Activated T-cell treated with anti-CD3 and anti-CD28 coated beads, Interleukin-2, amount 50 U/mL, for 1 hour (primary cell): ENCODE measurements around the gene MED13L.
"Not testable (repeated sequence)": the region's sequence is repeated elsewhere in the genome, so short reads cannot be mapped to it uniquely, and the experiment has no call there.

ENCODE experiments used
- DNase-seq: peaks from one replicate; pipeline ENCODE4 v3.0.0-alpha.2; 2020

Gene MED13L

GRCh38 chr12:116303066-116303465, 25.6 kb upstream of the MED13L start:
- no peak for DNase-seq

DNA sequence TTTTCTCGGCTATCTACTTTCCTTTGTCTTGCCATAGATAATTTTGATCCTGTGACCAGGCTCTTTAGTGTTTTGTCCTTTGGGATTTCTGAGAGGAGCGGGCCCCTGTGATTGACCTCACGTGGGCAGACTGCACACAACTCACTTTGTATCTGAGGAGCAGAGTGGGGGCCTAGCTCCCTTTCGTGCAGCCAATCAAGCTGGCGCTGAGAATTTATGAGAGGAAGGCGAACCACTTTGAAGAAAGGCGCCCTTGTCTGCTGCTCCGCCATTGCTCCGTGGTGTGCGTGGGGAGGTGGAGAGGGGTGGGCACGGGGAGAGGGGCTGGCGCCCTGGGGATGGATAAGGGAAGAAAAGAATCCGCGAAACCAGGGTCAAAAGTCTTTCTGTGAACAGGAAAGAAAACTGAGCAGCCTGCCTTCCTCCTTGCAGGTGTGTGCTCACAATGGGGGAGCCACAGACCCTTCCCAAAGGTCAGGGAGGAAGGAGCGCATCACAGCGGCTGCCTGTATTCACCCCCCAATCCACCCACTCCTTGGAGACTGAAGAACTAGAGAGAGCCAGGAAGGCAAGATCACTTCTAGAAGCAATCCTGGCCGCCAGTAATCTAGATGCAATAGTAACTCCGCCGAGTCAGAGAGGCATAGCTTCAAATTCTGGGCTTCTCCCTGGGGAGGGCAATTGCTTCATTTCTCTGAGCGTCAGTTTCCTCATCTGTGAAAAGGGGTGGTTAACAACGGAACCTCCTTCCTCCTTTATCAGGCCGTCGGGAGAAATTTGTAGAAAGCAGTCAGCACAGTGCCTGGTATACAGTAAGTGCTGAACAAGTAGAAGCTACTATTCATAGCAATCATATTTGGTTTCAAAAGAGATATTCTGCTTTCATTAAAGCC, 24.9 kb upstream of the MED13L start:
- DNase-seq: no peak

DNA sequence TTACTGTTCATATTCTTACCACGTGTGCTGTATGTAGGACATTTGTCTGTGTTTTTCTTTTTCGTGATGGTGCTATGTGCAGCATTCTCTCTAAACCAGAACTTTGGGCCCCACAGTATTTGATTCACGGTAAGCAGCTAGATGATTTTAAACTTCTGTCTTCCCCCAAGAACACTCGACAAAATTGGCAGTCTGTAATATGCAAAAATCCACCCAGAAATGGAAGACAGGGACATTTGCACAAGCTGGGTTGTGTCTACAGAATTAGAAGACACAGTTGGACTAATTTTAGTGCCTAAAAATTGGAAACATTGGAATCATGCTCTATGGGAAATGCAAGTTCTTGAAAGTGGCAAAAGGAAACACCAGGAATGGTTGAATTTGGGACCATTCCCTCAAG, 24.1 kb upstream of the MED13L start:
- DNase-seq: no peak

DNA sequence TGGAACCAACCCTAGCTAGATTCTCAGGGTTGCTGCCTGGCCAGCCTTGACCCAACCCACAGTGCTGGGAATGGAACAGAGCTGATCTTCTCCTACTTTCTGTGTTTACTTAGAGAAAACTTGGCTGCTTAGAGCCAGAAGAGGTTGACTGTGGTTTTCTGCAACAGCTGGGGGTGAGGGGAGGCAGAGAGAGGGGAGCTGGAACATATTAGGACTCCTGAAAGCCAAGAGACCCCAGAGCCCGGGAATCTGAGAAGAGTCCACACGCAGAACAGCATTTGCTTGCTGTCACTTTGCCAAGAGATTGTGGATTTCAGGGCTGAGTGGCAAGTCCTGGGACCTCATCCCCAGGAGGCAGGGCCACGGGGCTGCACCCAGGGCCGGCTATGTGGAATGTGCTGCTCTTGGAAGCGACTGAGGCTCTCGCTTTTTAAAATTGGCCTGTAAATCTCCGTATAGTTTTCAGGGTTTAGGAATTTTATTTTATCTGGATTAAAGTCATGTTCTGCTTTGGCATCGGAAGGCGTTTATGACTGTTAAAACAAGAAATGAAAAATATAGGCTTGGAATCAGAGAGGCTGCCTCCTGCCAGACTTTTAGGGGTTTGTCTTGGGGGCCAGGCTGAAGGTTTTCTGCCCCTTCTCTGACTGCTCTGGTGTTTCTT, 22.3 kb upstream of the MED13L start:
- DNase-seq: no peak

DNA sequence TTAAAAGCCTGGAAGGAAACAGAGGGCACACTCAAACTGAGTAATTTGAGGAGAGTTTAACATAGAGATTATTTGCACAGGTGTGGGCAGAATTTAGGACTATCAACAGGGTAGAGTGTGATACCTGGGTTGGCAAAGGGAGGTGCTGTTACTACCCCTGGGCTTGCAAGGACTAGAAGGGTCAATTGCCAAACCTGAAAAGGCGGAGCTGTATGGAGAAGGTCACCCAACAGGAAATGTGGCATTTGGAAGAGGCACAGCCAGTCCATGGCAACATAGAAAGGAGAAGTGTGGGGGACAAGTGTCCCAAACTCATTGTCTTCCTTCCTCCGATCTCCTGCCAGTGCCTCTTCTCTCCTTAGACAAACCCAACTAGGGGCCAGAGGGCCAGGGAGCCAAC, 21.6 kb upstream of the MED13L start:
- DNase-seq: no peak

GRCh38 chr12:116298578-116298977, 21.1 kb upstream of the MED13L start:
- DNase-seq: no peak

DNA sequence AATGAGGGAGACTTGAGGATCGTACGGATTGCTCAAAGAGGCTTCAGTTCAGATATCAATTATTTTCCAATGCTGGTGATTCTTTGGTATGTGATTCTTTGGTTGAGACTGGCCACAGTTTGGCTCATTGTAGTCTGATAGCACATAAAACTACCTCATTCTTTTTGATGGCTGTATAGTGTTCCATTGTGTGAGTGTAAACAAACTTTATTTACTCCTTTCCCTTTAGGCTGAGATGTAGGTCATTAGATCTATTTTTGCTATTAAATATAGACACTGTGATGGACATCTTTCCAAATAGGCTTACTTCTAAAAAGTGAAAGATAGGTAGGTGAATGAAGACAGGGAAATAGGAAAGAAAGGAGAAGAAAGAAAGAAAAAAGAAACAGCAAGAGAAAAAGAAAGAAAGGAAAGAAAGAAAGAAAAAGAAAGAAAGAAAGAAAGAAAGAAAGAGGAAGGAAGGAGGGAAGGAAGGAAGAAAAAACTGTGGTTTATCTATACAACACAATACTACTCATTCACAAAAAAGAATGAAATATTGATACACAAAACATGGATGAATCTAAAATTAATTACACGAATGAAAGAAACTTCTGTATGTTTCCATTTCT, 19.8 kb upstream of the MED13L start:
- no peak for DNase-seq

GRCh38 chr12:116295327-116296263, 18.1 kb upstream of the MED13L start:
- no peak for DNase-seq

DNA sequence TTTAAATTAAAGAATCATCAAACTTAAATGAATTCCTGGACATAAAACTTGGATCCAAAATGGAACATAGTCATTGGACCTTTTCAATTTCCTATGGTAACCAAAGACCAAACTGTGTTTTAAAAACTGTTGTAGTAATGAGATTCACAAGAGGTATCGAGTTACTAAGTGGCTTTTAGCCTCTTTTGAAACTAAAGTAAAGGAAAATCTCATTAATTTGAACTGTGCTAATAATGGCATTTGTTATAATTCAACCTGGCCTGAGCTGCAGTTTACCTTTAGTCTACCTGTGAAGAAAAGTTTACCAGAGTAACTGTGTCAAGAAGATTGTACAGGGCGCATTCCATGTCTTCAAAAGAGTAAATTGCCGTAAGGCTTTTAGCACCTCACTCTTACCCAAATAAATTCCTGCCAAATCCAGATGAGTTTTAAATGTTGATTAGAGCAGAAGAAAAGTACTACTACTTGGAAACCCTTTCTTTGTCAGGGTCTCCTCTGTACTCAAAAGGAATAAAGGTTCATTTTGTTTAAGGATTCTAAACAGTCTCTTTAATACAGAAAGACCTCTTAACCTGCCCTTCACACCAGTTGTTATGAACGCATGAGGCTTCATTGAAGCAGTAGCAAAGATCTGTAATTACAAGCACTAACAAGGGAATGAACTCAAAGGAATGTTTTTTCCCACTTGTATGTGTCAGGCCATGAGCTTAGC, 17.1 kb upstream of the MED13L start:
- DNase-seq: no peak

GRCh38 chr12:116293687-116294453, 16.4 kb upstream of the MED13L start:
- DNase-seq: no peak

DNA sequence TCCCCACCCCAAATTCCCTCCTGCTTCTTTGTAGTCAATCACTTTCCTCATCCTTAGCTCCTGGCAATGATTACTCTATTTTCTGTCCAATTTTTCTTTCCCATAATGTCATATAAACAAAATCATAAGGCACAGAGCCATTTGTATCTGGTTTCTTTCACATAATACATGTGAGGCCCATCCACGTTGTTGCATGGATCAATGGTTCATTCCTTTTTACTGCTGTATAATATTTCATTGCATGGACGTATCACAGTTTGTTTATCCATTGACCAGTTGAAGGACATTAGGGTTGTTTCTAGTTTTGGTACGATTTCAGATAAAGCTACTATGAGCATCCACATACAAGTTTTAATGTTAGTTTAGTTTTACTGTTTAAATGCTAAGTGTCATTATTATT, 13.7 kb upstream of the MED13L start:
- no peak for DNase-seq

DNA sequence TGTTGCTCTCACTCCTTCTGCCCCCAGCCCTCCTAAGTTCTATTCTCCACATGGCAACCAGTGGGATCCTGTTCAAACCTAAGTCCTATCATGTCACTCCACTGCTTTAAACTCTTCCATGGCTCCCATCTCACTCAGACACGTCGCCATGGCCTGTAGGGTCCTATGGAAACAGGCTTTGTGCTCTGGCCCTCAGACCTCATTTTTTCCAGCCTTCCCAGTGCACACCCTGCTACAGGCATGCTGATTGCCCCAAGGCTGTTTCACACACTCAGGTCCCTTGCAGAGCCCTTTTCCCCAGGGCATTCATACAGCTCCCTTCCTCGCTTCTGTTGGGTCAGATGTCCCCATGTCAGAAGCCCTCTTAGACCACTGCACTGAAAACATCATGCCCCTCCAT, 11.2 kb upstream of the MED13L start:
- DNase-seq: no peak

GRCh38 chr12:116287842-116288301, 10.4 kb upstream of the MED13L start:
- no peak for DNase-seq

GRCh38 chr12:116284396-116284795, 6.9 kb upstream of the MED13L start:
- DNase-seq: no peak

- DNase-seq: not testable (repeated sequence)
Observed at GRCh38 chr12:116283881-116284280, 6.4 kb upstream of the MED13L start.

- no peak for DNase-seq
Observed at GRCh38 chr12:116282371-116283286, 5.1 kb upstream of the MED13L start.

DNA sequence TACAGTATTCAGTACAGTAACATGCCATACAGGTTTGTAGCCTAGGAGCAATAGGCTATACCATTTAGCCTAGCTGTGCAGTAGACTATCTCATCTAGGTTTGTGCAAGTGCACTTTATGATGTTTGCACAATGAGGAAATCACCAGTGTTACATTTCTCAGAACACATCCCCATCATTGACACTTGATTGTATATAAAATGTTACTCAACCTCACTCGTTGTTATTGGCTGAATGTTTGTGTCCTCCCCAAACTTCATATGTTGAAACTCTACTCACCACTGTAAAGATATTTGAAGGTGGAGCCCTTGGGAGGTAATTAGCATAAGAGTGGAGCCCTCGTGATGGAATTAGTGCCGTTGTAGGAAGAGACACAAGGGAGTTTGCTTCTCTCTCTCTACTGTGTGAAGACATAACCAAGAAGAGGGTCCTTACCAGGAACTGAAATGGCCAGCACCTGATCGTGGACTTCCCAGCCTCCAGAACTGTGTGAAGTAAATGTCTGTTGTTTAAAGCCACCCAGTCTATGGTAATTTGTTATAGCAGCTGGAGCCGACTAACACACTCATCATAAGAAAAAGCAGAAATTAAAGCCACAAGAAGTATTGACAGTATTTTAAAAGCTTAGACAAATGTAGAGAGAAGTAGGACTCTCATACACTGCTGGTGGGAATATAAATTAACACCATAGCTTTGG, 3.2 kb upstream of the MED13L start:
- DNase-seq: no peak

DNA sequence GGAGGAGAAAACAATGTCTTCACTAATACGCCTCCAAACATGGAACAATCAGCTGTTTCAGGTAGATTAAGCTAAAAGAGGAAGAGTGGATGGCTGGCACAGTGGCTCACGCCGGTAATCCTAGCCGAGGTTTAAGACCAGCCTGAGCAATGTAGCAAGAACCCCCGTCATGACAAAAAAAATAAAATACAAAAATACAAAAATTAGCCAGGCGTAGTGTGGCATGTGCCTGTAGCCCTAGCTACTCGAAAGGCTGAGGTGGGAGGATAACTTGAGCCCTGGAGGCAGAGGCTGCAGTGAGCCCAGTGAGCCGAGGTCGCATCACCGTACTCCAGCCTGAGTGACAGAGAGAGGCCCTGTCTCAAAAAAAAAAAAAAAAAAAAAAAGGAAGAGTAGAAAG, 1.2 kb upstream of the MED13L start:
- no peak for DNase-seq

- DNase-seq: no peak
Observed at GRCh38 chr12:116278279-116278626, 760 bp upstream of the MED13L start.
